Femur (tissue), 1 donor: ENCODE data around the gene CFAP299.
"Not testable (repeated sequence)": the region's sequence is repeated elsewhere in the genome, so short reads cannot be mapped to it uniquely, and the experiment has no call there.

Experiments used
- DNase-seq: peaks from one replicate; pipeline ENCODE4 v3.0.0-alpha.2; 2017

Gene CFAP299

DNA sequence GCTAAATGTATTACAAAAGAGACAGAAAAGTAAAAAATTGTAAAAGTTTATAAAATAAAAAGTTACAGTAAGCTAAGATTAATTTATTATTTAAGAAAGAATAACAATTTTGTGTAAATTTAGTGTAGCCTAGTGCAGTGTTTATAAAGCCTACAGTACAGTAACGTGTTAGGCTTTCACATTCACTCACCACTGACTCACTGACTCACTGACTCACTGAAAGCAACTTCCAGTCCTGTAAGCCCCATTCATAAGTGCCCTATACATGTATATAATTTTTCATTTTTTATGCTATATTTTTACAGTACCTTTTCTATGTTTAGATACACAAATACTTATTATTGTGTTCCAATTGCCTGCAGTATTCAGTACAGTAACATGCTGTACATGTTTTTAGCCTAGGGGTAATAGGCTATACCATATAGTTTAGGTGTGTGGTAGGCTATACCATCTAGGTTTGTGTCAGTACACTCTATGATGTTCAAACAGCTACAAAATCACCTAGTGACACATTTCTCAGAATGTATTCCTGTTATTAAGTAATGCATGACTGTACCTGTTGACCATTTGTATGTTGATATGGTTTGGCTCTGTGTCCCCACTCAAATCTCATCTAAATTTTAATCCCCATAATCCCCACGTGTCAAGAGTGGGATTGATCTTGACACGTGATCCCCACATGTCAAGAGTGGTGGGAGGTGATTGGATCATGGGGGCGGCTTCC is 57.9 kb downstream of the CFAP299 start:
- no peak for DNase-seq

DNA sequence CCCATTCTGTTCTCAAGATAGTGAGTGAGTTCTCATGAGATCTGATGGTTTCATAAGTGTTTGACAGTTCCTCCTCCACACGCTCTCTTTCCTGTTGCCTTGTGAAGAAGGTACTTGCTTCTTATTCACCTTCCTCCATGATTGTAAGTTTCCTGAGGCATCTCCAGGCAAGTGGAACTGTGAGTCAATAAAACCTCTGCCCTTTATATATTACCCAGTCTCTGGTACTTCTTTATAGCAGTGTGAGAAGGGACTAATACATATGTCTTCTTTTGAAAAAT is 58.4 kb downstream of the CFAP299 start:
- no peak for DNase-seq

DNA sequence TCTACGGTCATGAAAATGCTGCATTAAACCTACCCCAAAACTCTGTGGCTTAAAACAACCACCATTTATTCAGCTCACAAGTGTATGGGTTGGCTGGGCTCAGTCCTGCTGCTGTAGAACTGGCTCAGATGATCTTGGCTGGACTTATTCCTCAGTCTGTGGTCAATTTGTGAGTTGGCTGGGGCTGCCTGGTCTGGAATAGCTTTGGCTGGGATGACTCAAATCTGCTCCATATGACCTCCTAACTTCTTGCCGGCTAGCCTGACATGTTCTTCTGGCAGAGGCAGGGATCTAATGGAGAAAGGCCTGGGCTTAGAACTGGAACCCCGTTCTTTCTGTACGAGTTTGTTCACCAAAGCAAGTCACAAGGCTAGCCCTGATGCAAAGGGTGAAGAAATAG is 71.7 kb downstream of the CFAP299 start:
- DNase-seq, result peak; percentile 78

DNA sequence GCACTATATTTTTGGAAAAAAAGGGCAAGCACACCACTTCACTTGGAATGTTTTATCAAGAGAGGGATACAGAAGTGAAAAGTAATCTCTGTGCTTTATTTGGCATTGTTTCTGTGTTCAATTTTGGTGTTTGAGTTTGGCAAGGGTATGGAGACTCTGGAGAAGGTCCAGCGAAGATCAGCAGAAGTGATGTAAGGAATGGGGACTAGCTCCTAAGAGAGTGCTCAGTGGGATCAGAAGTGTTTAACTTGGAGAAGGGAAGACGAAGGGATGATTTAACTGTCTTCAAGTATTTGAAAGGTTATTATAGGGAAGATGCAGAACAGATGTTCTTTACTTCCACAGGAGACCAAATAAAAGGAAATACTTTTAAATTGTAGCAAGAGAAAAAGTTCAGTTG is 74.3 kb downstream of the CFAP299 start:
- peak; percentile 36 for DNase-seq

GRCh38 chr4:80412322-80412721 is 76.8 kb downstream of the CFAP299 start:
- no peak for DNase-seq

- DNase-seq, result no peak
Observed at GRCh38 chr4:80413086-80413485, 77.6 kb downstream of the CFAP299 start.

DNA sequence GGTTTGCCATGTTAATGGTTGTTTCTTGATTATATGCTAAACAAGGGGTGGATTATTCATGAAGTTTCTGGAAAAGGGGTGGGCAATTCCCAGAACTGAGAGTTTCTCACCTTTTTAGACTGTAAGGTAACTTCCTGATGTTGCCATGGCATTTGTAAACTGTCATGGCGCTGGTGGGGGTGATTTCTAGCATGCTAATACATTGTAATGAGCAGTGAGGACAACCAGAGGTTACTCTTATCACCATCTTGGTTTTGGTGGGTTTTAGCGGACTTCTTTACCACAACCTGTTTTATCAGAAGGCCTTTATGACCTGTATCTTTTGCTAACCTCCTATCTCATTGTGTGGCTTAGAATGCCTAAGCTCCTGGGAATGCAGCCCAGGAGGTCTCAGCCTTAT is 81.5 kb downstream of the CFAP299 start:
- no peak for DNase-seq

GRCh38 chr4:80419946-80420345 is 84.4 kb downstream of the CFAP299 start:
- no peak for DNase-seq

GRCh38 chr4:80420638-80421037 is 85.1 kb downstream of the CFAP299 start:
- DNase-seq, result no peak

DNA sequence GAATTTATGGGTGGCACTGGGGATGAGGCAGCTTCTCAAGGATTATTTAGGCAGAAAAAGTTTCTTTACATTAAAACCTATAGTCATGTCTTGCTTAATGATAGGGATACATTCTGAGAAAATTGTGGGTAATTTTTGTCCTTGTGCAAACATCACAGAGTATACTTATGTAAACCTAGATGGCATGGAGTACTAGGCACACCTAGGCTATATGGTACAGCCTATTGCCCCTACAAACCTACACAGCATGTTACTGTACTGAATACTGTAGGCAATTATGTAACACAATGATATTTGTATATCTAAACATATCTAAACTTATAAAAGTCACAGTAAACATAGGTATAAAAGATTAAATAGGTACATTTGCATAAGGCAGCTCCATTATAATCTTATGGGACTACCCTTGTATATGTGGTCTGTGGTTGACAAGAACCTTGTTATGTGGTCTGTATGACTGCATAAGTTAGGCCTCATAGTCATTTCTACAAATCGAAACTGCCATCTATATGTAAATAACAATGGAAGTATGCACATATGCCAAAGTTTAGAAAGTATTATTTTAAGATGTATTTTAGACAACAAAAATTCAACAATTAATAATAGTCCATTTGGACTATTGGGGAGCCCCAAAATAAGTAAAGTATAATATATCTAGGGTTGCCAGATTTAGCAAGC is 87.3 kb downstream of the CFAP299 start:
- no peak for DNase-seq

DNA sequence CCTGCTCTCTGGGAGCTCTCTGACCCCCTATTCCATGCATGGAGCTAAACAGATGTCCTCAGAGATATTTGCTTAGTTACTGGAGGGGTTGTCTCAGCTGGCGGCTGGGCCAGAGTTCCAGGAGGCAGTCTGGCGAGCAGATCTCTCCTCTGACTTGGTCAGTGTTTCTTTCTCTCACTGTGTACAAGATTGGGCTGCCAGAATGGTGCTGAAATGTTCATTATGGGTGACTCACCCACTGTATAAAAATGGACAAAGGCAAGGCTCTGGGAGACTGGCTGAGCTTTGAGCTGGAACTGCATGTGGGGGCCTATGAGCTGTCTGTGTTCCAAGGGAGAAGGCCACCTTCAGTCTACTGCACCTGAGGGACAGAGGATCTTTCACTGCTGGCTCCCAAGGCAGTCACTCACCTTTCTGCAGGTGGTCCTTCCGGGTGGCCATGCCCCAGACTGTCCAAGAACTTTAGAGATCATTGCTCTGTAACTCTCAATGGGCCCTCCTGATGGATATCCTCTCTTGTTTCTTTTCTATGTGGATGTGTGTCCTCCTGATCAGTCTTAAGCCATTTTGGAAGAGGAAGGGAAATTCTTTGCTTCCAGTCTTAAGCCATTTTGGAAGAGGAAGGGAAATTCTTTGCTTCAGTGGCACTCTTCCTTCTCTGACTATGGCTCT is 88.2 kb downstream of the CFAP299 start:
- no peak for DNase-seq

DNA sequence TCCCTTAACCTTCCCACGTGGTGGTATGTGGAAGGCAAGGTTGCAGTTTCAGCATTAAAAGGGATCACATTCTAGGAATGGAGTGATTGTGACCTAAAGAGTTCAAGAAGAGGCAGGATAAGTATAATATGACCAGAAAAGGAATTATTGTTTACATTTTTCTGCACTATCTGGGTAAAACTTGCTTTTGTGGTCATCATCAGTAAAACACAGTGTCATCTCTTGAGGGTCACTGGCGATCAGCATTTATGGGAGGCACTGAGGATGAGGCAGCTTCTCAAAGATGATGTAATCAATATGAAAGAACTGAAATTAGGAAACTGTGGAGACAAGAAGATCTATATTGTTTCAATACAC is 88.7 kb downstream of the CFAP299 start:
- no peak for DNase-seq

- no peak for DNase-seq
Observed at GRCh38 chr4:80425124-80426100, 89.9 kb downstream of the CFAP299 start.

- DNase-seq, result no peak
Observed at GRCh38 chr4:80431203-80431965, 95.9 kb downstream of the CFAP299 start.

DNA sequence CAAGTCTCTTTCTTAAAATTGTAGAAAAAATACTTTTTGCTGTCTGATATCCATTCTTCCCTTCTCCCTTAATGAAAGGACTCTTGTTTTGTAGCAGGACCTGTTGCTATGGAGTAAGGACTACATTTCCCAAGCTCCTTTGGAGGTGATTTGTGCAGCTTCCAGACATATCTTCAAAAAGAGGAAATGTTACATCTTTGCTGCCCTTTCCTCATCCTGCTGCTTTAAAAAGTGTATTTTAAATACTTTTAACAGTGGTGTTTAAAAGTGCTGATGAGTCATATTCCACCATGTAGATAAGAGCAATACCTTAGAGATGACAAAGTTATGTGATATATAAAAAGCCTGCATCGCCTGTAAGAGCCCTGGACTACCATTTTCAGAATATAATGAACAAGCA is 98.7 kb downstream of the CFAP299 start:
- DNase-seq, result no peak

GRCh38 chr4:80438016-80438415 is 102.5 kb downstream of the CFAP299 start:
- no peak for DNase-seq

GRCh38 chr4:80439294-80440061 is 103.9 kb downstream of the CFAP299 start:
- not testable (repeated sequence) for DNase-seq

DNA sequence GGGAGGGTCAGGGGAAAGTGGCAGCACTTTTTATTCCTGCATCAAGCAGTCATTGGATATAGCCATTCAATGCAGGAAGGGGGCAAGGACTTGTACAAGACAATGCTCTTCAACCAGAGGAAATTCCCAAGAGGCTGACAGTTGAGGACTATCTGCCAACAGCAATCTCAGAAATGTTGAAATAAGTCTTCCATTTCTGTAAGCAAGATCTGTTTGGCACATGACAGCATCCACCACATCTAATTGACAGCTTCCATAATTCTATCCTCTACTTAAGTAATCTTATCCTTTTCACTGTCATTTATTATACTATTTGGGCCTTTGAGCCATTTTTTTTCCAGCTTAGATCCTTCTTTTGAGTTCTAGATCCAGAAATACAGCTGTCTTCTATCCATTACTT is 110.7 kb downstream of the CFAP299 start:
- no peak for DNase-seq

DNA sequence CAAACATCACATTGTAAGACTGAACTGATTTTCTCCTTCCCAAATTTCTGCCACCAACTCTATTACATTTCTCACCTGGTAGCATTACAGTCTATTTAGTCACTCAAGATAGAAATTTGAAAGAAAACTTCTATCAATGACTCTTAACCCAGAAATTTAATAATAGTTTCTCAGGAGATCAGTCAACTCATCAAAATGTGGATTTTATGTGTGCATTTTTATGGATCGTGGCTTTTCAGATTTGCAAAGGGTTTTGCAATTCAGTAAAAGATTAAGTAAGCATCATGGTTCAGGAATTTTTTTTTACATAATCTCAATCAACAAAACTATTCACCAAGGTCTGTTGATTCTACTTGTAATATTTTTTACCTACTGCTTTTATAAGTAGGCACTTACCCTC is 111.1 kb downstream of the CFAP299 start:
- no peak for DNase-seq

DNA sequence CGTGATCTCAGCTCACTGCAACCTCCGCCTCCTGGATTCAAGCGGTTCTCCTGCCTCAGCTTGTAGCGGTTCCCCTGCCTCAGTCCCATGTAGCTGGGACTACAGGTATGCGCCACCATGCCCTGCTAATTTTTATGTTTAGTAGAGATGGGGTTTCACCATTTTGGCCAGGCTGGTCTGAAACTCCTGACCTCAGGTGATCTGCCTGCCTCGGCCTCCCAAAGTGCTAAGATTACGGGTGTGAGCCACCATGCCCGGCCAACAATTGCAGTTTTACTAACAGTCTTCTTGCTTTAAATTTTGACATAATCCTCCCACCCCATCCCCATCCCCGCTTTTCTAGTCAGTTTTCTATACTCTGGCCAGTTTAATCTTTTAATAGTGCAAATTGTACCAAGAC is 112.0 kb downstream of the CFAP299 start:
- no peak for DNase-seq

DNA sequence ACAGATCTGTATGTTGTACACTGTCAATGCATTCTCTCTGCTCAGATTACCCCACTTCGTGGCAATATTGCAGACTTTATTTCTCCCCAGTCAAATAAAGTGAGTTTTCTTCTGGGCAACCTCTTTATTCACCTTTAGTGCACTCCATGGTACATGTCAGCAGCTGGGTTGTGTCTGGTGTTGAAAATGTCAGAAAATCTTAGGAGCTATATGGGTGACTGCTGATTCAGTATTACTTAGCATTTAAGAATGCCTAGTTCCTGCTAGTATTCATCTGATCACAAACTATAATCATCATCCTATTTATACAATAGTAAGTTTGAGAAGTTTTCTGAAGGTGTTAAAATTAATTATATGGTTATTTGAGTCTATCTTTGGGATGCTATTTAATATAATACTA is 112.5 kb downstream of the CFAP299 start:
- DNase-seq, result no peak

DNA sequence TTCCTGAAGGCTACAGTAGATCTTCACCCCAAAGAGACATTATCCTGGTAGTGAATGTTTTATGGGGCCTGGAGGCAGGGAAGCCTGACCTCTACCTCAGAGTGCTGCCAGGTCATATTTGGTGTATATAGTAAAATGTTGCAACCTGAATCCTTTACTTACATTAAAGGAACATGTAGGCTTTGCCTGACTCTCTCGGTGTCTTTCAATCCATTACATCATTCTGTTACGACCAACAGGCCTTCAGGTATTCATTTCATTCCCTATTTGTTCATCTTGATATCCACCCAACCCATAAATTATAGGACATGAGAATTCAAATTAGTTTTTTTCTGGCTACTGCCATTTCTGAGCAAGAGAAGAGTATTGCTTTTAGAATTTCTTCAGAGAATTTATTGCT is 116.5 kb downstream of the CFAP299 start:
- no peak for DNase-seq
